Retinal pigment epithelial cell (primary cell): ENCODE measurements around the gene PPT2.
"Not testable (repeated sequence)": the region's sequence is repeated elsewhere in the genome, so short reads cannot be mapped to it uniquely, and the experiment has no call there.

Experiments used
- DNase-seq: peaks from one replicate; pipeline ENCODE4 v3.0.0-alpha.2; 2010; ENCODE audit warnings: low read depth
- H3K4me3 ChIP-seq: 2 replicates; pipeline ENCODE4 v1.5.1; 2011; ENCODE audit warnings: mild to moderate bottlenecking, low read length, control low read depth, moderate library complexity
- TF ChIP-seq, protein P1 (sequence below): conservative IDR thresholded peaks from 2 replicates; pipeline ENCODE4 v1.5.1; 2011; ENCODE audit warnings: low read depth, low read length, control low read depth, inconsistent platforms

The PPT2 gene

DNA sequence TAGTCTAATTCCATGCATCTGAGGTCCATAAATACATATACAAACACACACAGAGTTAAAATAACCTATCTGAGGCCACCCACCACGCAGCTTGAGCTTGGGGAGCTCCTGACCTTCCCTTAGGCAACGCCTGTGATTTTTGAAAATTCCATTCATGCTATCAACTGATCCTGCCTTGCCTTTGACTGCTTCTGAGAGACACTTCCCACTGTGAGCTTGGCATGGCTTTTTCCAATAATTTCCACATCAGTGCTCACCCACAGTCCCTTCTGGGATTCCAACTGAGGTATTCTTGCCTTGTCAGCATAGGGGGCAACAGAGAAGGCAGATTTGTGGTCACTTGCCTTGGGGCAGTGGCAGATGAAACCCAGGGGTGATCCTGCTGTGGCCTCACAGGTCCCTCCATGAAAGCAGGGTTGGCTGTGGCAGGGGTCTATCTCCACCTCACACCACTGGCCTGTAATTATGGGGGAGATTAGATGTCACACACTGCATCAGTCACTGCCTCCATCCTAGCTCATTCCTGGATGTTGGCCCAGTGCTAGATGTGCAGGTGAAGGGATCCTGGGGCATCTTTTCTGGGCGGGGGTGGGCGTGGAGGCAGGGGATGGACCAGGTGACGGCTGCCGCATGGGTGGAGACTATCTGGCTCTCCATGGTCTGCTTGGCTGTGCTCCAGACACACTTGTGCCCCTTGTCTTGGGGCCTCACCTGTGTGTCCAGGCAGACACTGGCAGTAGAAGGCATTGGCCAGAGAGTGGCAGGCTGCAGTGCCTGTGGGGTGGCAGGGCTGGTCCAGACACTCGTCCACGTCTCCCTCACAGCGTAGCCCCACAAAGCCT lies 49.7 kb downstream of the PPT2 start:
- TF ChIP-seq, protein P1, sequence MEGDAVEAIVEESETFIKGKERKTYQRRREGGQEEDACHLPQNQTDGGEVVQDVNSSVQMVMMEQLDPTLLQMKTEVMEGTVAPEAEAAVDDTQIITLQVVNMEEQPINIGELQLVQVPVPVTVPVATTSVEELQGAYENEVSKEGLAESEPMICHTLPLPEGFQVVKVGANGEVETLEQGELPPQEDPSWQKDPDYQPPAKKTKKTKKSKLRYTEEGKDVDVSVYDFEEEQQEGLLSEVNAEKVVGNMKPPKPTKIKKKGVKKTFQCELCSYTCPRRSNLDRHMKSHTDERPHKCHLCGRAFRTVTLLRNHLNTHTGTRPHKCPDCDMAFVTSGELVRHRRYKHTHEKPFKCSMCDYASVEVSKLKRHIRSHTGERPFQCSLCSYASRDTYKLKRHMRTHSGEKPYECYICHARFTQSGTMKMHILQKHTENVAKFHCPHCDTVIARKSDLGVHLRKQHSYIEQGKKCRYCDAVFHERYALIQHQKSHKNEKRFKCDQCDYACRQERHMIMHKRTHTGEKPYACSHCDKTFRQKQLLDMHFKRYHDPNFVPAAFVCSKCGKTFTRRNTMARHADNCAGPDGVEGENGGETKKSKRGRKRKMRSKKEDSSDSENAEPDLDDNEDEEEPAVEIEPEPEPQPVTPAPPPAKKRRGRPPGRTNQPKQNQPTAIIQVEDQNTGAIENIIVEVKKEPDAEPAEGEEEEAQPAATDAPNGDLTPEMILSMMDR, result no peak
- H3K4me3 ChIP-seq, result no peak overlapping the region
- no peak for DNase-seq

DNA sequence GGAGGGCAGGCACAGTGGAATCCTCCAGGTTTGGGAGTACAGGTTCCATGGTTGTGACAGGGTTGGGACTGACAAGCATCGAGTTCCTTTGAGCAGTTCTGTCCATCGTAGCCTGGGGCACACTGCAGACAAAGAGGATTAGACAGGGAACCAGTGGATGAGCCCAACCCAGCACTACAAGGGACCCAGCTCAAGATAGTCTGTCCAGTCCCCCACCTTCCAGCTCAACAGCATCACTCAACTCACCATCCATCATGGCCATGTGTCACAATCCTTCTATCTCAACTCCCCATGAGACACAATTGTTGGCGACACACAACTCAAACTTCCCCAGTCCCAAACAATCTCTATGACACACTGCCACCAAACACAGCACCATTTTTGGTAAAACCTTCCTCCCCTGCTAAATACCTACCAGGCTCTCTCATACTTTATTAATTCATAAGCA lies 50.4 kb downstream of the PPT2 start:
- no peak for DNase-seq
- H3K4me3 ChIP-seq, result no peak overlapping the region
- TF ChIP-seq, protein P1, result no peak

GRCh38 chr6:32208996-32209395 lies 55.1 kb downstream of the PPT2 start:
- no peak overlapping the region for H3K4me3 ChIP-seq
- DNase-seq, result no peak
- TF ChIP-seq, protein P1, result no peak

DNA sequence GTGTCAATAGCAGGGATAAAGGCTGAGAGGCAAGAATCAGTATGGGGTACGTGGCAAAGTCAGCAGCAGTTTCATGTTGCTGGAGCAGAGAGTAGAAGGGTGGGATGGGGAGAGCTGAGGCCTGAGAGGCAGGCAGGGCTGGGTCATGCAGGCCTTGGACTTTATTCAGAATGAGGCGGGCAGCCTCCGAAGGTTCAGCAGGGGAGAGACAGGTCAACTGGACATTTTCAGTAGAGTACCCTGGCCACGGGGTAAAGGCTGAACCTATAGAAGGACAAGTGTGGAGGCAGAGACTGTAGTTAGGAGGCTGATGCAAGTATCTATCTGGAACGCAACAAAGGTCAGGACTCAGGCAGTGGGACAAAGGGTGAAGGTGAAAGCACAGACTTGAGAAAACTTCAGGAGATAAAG lies 56.3 kb downstream of the PPT2 start:
- TF ChIP-seq, protein P1, result no peak

DNA sequence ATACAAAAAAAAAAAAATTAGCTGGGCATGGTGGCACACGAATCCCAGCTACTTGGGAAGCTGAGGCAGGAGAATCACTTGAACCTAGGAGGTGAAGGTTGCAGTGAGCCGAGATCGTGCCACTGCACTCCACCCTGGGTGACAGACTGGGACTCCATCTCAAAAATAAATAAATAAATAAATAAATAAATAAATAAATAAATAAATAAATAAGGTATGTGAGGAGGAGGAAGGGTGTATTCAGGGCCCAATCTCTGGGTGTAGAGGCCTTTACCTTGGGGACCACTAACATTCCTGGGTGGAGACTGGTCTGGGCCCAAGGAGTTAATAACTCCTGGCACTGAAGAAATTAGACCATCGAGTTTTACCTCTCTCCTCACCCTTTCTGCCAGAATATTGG lies 57.5 kb downstream of the PPT2 start:
- not testable (repeated sequence) for DNase-seq

More for the DNA sequence above, 56.3 kb downstream of the PPT2 start:
- no peak for DNase-seq
- H3K4me3 ChIP-seq, result no peak overlapping the region

GRCh38 chr6:32212076-32212760 lies 58.3 kb downstream of the PPT2 start:
- DNase-seq, result no peak
- TF ChIP-seq, protein P1, result no peak
- H3K4me3 ChIP-seq, result no peak overlapping the region

More for the DNA sequence above, 57.5 kb downstream of the PPT2 start:
- not testable (repeated sequence) for H3K4me3 ChIP-seq
